ENCODE results near the gene BGLAP. TPM values are rescaled to one million over a fixed set of nuclear protein-coding genes. Genes with fewer than 3 reads are reported as not detected.

The BGLAP gene
- total and polyA plus RNA-seq, 2 of the 13 experiments (the other 11 are each of a cell fraction or from before 2014, with no cell fraction given): 0.62 to 1.6 TPM

DNA sequence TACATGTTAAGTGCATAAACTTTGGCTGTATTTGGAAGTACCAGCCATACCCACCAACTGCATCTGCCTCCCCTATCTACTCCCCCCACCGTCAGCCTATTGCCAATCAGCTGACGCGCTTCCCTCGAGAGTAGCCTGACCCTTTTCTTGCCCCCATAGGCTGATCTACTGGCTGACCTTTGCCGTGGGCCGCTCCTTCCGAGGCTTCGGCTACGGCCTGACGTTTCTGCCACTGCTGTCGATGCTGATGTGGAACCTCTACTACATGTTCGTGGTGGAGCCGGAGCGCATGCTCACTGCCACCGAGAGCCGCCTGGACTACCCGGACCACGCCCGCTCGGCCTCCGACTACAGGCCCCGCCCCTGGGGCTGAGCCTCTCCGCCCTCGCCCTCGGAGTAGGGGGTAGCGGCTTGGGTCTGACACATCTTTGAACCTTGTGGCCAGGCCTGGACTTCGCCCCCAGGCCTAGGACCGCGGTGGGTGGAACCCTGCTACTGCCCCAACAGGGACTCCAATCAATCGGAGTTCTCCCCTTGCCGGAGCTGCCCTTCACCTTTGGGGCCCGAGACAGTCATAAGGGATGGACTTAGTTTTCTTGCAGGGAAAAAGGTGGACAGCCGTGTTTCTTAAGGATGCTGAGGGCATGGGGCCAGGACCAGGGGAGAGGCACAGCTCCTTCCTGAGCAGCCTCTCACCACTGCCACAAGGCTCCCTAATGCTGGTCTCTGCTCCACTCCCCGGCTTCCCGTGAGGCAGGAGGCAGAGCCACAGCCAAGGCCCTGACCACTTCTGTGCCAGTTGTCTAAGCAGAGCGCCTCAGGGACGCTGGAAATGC is 49.5 kb downstream of the BGLAP start (continued):
- TF ChIP-seq, protein P1, sequence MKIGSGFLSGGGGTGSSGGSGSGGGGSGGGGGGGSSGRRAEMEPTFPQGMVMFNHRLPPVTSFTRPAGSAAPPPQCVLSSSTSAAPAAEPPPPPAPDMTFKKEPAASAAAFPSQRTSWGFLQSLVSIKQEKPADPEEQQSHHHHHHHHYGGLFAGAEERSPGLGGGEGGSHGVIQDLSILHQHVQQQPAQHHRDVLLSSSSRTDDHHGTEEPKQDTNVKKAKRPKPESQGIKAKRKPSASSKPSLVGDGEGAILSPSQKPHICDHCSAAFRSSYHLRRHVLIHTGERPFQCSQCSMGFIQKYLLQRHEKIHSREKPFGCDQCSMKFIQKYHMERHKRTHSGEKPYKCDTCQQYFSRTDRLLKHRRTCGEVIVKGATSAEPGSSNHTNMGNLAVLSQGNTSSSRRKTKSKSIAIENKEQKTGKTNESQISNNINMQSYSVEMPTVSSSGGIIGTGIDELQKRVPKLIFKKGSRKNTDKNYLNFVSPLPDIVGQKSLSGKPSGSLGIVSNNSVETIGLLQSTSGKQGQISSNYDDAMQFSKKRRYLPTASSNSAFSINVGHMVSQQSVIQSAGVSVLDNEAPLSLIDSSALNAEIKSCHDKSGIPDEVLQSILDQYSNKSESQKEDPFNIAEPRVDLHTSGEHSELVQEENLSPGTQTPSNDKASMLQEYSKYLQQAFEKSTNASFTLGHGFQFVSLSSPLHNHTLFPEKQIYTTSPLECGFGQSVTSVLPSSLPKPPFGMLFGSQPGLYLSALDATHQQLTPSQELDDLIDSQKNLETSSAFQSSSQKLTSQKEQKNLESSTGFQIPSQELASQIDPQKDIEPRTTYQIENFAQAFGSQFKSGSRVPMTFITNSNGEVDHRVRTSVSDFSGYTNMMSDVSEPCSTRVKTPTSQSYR (CRISPR knock-in tag; IDR thresholded peaks at IDR 0.05; ENCODE audit: borderline replicate concordance): peak; percentile 82; the same call in 1 of the 2 replicates
- TF ChIP-seq, protein P2, sequence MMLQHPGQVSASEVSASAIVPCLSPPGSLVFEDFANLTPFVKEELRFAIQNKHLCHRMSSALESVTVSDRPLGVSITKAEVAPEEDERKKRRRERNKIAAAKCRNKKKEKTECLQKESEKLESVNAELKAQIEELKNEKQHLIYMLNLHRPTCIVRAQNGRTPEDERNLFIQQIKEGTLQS (CRISPR knock-in tag; IDR thresholded peaks at IDR 0.05): no peak
- no peak; the same call in 1 of the 2 replicates for TF ChIP-seq SAFB2 (CRISPR knock-in tag; IDR thresholded peaks at IDR 0.05; ENCODE audit: borderline replicate concordance, low read depth)
- no peak for TF ChIP-seq ARNT (IDR thresholded peaks at IDR 0.05)
- TF ChIP-seq ZNF326 (CRISPR knock-in tag; IDR thresholded peaks at IDR 0.05; ENCODE audit: borderline replicate concordance): no peak
- TF ChIP-seq, protein P3, sequence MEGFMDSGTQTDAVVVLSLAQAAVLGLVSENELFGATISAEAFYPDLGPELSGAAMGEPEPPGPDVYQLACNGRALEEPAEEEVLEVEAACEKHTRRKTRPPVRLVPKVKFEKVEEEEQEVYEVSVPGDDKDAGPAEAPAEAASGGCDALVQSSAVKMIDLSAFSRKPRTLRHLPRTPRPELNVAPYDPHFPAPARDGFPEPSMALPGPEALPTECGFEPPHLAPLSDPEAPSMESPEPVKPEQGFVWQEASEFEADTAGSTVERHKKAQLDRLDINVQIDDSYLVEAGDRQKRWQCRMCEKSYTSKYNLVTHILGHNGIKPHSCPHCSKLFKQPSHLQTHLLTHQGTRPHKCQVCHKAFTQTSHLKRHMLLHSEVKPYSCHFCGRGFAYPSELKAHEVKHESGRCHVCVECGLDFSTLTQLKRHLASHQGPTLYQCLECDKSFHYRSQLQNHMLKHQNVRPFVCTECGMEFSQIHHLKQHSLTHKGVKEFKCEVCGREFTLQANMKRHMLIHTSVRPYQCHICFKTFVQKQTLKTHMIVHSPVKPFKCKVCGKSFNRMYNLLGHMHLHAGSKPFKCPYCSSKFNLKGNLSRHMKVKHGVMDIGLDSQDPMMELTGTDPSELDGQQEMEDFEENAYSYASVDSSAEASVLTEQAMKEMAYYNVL (CRISPR knock-in tag; IDR thresholded peaks at IDR 0.05; ENCODE audit: borderline replicate concordance): 0 out of 2 replicates have a peak, but pooled peaks have one; percentile 49
- TF ChIP-seq SRF (IDR thresholded peaks at IDR 0.05; ENCODE audit: low read depth, low read length): 0 out of 2 replicates have a peak, but pooled peaks have one; percentile 20
- TF ChIP-seq HMGA1 (CRISPR knock-in tag; conservative IDR thresholded peaks at IDR 0.05): no peak
- TF ChIP-seq FOXA3 (CRISPR knock-in tag; IDR thresholded peaks at IDR 0.05): peak; percentile 56
- no peak for TF ChIP-seq SOX13 (IDR thresholded peaks at IDR 0.05)
- no peak for TF ChIP-seq SOX13 (CRISPR knock-in tag; conservative IDR thresholded peaks at IDR 0.05 in 1 of 2, IDR thresholded peaks at IDR 0.05 in 1 of 2)
- TF ChIP-seq JUND (CRISPR knock-in tag; IDR thresholded peaks at IDR 0.05): no peak
- 0 out of 2 replicates have a peak, but pooled peaks have one; percentile 9 for TF ChIP-seq STAG1 (CRISPR knock-in tag; IDR thresholded peaks at IDR 0.05)
- TF ChIP-seq, protein P4, sequence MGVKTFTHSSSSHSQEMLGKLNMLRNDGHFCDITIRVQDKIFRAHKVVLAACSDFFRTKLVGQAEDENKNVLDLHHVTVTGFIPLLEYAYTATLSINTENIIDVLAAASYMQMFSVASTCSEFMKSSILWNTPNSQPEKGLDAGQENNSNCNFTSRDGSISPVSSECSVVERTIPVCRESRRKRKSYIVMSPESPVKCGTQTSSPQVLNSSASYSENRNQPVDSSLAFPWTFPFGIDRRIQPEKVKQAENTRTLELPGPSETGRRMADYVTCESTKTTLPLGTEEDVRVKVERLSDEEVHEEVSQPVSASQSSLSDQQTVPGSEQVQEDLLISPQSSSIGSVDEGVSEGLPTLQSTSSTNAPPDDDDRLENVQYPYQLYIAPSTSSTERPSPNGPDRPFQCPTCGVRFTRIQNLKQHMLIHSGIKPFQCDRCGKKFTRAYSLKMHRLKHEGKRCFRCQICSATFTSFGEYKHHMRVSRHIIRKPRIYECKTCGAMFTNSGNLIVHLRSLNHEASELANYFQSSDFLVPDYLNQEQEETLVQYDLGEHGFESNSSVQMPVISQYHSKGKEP (CRISPR knock-in tag; IDR thresholded peaks at IDR 0.05): no peak
- TF ChIP-seq, protein P5, sequence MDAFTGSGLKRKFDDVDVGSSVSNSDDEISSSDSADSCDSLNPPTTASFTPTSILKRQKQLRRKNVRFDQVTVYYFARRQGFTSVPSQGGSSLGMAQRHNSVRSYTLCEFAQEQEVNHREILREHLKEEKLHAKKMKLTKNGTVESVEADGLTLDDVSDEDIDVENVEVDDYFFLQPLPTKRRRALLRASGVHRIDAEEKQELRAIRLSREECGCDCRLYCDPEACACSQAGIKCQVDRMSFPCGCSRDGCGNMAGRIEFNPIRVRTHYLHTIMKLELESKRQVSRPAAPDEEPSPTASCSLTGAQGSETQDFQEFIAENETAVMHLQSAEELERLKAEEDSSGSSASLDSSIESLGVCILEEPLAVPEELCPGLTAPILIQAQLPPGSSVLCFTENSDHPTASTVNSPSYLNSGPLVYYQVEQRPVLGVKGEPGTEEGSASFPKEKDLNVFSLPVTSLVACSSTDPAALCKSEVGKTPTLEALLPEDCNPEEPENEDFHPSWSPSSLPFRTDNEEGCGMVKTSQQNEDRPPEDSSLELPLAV (CRISPR knock-in tag; conservative IDR thresholded peaks at IDR 0.05; ENCODE audit: low read depth): no peak
- TF ChIP-seq RELA (CRISPR knock-in tag; IDR thresholded peaks at IDR 0.05): peak; percentile 20; the same call in 1 of the 2 replicates
- TF ChIP-seq, protein P6, sequence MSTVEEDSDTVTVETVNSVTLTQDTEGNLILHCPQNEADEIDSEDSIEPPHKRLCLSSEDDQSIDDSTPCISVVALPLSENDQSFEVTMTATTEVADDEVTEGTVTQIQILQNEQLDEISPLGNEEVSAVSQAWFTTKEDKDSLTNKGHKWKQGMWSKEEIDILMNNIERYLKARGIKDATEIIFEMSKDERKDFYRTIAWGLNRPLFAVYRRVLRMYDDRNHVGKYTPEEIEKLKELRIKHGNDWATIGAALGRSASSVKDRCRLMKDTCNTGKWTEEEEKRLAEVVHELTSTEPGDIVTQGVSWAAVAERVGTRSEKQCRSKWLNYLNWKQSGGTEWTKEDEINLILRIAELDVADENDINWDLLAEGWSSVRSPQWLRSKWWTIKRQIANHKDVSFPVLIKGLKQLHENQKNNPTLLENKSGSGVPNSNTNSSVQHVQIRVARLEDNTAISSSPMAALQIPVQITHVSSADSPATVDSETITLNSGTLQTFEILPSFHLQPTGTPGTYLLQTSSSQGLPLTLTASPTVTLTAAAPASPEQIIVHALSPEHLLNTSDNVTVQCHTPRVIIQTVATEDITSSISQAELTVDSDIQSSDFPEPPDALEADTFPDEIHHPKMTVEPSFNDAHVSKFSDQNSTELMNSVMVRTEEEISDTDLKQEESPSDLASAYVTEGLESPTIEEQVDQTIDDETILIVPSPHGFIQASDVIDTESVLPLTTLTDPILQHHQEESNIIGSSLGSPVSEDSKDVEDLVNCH (CRISPR knock-in tag; IDR thresholded peaks at IDR 0.05): no peak
- TF ChIP-seq HOXA5 (CRISPR knock-in tag; IDR thresholded peaks at IDR 0.05): peak; percentile 61; the same call in 1 of the 2 replicates

All from HepG2 (cell line).